CD4-positive, alpha-beta T cell treated with Interleukin-15 for 4 hours (primary cell): ENCODE results near the gene TFAP2D.

Experiments
- DNase-seq: peaks from one replicate; pipeline ENCODE4 v3.0.0-alpha.2; 2020; ENCODE audit warnings: low spot score

Gene TFAP2D

GRCh38 chr6:50720623-50721022 lies 7.3 kb downstream of the TFAP2D start:
- DNase-seq = no peak

DNA sequence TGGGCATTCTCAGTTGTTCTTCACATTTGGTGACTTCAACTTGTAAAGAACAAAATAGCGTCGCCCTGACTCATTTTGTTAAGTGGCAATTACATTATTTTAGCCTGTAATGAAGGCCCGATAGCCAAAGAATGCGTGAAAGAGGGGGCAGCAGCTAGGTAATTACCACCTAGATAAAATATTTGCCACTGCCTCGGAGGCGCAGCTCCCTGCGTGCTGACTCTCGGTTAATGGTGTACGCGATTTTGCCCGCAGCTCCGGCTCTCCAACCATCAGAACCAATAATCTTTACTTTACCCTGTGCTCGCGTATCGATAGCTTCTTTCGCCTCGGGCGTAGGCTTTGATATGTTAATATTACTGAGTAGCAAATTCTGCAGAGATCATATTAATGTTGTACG lies 8.7 kb downstream of the TFAP2D start:
- no peak for DNase-seq

DNA sequence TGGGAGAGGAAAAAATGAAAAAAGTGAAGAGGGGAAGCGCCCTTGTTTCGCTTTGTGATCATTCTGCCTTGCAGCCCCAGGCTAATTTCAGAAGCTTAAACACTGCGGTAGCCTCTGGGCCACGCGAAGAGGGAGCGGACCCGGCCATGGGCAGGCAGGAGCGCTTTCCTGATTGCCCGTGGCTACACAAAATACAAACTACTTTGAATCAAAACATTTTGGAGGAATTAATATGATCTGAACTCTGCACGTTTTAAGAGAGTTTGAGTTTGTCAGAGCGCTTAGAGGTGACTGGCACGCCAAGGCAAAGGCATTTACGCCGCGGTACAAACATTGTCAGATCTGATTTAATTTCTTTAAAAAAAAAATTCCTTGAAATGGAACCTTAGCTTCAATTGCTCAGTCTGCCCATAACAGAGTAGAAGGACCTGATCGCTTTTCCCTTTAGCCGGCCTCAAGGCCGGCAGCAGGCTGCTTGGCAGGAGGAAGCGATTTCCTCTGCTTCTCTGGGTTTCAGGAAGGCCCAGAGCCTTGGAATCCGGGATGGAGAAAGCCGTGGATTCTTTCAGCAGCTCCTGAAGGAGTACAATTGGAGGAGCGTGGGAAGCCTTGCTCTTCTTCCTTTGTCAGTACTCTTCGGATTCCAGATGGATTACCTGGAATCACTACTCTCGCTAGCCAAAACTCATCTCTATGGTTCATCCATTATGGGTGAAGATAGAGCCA lies 9.7 kb downstream of the TFAP2D start:
- DNase-seq = no peak

GRCh38 chr6:50724381-50725124 lies 11.2 kb downstream of the TFAP2D start:
- DNase-seq = no peak

GRCh38 chr6:50734488-50734887 lies 21.2 kb downstream of the TFAP2D start:
- no peak for DNase-seq

- DNase-seq = no peak
Observed at GRCh38 chr6:50742161-50742560, 28.8 kb downstream of the TFAP2D start.

GRCh38 chr6:50744976-50745375 lies 31.6 kb downstream of the TFAP2D start:
- no peak for DNase-seq

DNA sequence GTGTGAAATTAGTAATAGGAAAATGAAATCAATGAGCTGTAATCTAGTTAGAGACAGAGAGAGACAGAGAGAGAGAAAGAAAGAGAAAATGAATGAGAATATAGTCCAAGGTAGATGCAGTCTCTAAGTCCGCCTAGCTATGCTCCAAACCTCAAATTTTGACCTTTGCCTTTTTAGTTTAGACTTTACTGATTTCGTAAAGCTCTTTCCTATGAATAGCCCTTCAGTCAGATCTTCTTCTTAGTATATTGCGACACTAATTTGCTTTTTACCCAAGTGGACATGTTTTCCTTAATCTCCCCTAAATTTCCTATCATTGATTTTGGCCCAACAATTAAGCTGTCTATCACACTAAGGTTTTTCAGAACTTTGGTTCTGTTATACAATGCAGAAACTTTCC lies 49.5 kb downstream of the TFAP2D start:
- DNase-seq = no peak

DNA sequence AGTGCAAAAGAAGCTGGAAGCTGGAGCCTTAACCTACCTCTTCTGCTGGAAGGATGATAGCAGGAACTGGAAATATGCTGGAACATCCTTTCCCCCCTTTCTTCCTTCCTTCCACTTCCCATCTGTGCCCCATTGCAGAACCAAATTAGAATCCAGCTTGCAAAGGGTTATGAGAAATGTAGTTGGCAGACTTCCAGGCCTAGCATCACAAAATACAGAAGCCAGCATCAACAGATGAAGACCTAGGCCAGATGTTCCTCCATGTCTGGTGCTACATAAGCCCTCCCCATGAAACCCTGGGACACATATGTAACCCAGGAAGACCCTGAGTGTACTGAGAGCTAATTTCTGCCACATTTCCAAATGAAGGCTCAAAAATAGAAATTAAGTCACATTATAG lies 65.4 kb downstream of the TFAP2D start:
- DNase-seq = no peak

GRCh38 chr6:50780382-50780781 lies 67.1 kb downstream of the TFAP2D start:
- no peak for DNase-seq

DNA sequence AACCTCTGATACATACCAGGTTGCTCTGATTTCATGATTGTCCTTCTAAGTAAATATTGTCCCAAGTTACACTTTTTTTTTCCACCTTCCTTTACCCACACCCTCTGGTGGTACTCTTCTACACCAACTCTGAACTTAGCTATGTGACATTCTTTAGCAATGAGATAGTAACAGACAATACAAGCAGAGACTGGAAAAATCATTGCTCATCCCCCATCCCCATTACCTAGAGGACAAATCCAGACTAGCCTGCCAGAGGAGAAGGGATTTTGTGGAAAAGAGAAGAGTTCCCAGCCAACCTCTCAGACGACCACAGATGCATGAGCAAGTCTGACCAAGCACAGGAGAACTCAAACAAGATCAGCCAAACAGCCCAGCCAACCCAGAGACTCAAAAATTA lies 72.6 kb downstream of the TFAP2D start:
- no peak for DNase-seq

DNA sequence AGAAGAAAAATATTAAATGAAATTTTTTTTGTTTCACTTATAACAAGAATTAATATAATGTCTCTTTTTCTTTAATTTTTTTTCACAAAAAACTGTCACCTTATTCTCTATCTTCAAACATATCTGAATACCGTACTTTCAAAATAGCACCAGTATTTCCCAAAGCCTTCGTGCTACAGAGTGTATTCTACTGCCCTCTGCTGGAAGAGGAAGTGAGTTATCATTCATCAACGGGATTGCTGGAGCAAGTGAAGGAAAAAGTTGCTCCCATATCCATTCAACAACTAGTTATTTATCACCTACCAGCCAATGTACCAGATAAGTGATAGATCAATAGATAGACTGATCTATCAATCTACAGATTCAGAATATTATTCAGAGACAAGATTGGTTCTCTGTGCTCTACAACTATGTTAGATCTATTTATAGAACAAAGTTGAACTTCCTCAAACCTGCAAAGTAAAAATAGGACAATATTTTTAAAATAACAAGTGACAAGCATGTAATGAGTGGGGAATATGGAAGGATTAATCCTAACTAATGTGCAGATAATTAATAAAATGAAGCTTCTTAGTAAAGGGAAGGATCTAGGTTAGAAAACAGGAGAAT lies 78.7 kb downstream of the TFAP2D start:
- DNase-seq = peak; percentile 2

DNA sequence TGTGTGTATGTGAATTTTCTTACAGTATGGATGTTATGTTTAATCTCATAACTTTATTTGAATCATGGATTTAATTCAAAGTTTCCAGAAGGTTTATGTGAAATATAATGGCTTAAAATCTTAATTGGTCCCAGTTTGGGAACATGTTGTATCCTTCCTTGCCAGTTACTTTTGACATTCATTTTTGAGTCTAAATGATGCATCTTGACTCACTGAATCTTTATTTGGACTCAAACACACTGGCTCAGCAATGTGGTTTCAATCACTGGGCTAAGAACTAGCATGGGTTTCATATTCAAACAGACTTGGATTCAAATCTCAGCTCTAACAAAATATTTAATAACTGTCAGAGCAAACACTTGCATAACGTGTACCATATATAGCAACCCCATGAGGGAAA lies 79.4 kb downstream of the TFAP2D start:
- no peak for DNase-seq

DNA sequence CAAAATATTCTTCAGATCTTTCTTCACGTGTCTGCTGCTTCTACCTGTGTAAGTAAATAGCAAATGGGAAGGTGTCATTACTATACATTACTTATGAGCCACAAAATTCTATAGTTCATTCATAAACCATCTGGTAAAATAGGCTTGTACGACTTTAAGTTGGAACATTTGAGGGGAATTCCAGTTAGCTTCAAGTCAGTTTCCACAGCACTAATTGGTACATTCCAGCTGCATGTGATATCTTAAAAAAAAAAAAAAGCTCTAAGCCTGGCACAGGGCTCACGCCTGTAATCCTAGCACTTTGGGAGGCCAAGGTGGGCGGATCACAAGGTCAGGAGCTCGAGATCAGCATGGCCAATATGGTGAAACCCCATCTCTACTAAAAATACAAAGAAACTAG lies 82.2 kb downstream of the TFAP2D start:
- DNase-seq = no peak

DNA sequence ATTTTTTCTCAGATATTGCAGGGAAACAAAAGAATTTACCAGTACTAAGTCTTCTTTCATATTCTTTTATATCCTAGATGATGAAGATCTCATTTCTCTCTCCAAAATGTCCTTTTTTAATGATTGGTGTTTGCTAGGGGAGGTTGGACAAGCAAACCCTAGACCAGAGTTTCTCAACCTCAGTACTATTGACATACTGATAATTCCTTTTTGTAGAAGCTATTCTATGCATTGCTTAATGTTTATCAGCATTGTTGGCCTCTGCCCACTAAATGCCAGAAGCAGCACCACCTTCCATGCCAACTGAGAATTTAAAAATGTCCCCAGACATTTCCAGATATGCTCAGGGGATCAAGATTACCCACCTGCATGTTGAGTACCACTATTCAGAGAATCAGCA lies 91.0 kb downstream of the TFAP2D start:
- no peak for DNase-seq

DNA sequence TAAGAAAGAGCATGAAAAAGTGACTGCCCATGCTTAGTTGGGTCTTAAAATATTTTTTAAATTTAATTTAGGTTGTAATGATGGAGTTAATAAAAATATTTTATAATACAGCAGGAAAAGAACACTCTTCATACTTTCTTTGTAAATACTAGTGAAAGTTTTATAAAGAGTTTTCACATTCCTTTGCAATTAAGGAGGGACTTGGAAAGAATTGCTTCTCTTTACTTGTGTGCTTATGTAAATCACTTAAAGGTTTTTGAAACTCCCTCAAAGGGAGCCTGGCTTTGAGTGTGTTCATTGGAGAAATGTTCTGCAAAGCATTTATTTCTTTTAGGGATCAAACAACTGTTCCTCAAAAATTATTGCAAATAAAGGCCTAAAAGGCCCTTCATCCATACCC lies 93.7 kb downstream of the TFAP2D start:
- DNase-seq = no peak

- DNase-seq = no peak
Observed at GRCh38 chr6:50815436-50816114, 102.2 kb downstream of the TFAP2D start.

- peak; percentile 53 for DNase-seq
Observed at GRCh38 chr6:50816115-50816675, 102.9 kb downstream of the TFAP2D start.

- DNase-seq = no peak
Observed at GRCh38 chr6:50816947-50817645, 103.8 kb downstream of the TFAP2D start.

GRCh38 chr6:50817646-50817950 lies 104.3 kb downstream of the TFAP2D start:
- DNase-seq = no peak

DNA sequence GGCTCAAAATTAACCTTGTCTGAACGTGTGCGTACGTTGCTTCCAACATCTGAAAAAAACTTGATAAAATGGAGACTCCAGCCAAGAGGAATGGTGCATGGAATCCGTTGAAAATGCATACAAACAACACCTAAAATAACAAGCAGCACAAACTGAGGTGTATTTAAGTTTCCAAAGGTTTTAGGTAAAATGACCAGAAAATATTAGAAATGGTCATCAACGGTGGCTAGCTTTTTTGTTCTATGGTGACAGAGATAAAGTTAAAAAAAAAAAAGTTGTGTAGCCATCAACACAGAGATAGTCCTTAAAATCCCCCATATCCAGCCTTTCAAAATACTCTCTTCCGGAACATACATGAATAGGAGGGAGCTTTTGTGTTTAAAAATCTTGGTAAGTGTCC lies 104.7 kb downstream of the TFAP2D start:
- no peak for DNase-seq

DNA sequence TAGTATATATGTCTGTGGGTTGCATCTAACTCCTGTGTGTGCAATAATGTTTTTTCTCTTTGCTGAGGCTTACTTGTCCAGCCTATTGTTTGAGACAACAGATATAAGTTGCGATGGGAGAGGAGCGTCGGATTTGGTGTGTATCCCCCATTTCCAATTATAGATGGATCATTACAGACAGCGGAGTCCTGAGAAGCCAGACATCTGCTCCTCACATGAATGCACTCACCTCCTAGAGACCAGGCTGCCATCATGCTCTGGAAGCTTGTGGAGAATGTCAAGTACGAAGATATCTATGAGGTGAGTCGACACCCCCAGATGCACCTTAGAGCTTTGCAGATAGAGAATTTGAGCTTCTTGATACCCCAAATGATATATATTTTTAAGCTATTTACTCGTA lies 105.3 kb downstream of the TFAP2D start, which contains the start of gene TFAP2B:
TFAP2B (plus strand) TSS at position 199 of the 400 bp plus-strand sequence; CDS start at position 220, 21 bp downstream.
- no peak for DNase-seq
